H1 (cell line): Measurements from ENCODE around the gene ACTR1B. TPM values are rescaled to one million over a fixed set of nuclear protein-coding genes. Genes with fewer than 3 reads are reported as not detected.

Experiments used
- ATF3 ChIP-seq: IDR thresholded peaks from 2 replicates; pipeline ENCODE4 v1.6.1; 2011; ENCODE audit warnings: low read depth, mild to moderate bottlenecking, low read length; ENCODE audit not compliant: insufficient read depth
- E2F6 ChIP-seq: IDR thresholded peaks from 2 replicates; pipeline ENCODE4 v1.6.1; 2012; ENCODE audit warnings: inconsistent platforms
- HDAC6 ChIP-seq: IDR thresholded peaks from one replicate; pipeline ENCODE4 v1.7.1; 2012; ENCODE audit warnings: low read depth, mild to moderate bottlenecking, inconsistent platforms, low read length, moderate library complexity
- JUND ChIP-seq: IDR thresholded peaks from 2 replicates; pipeline ENCODE4 v1.6.1; 2011; ENCODE audit warnings: mild to moderate bottlenecking, improper control_type of control experiment, low read length
- KDM4A ChIP-seq: IDR thresholded peaks from one replicate; pipeline ENCODE4 v1.7.1; 2012; ENCODE audit warnings: low read depth, mild to moderate bottlenecking, moderate library complexity, low read length, inconsistent platforms; ENCODE audit not compliant: severe bottlenecking
- MAFK ChIP-seq: IDR thresholded peaks from 2 replicates; pipeline ENCODE4 v1.6.1; 2012; ENCODE audit warnings: low read depth, mild to moderate bottlenecking, improper control_type of control experiment, low read length
- SAP30 ChIP-seq: fragments of 300-600 bp; sonication (generic); IDR thresholded peaks from 2 replicates; pipeline ENCODE4 v1.7.1; 2012; ENCODE audit warnings: low read length, moderate library complexity, mild to moderate bottlenecking, inconsistent platforms; ENCODE audit not compliant: insufficient read depth, insufficient replicate concordance
- TBP ChIP-seq: IDR thresholded peaks from 2 replicates; pipeline ENCODE4 v1.6.1; 2011; ENCODE audit warnings: low read depth, low read length, improper control_type of control experiment
- polyA plus RNA-seq, 7 experiments: library from polyadenylated mRNA; depleted of rRNA in 3 of 7; stranded (reverse) in 5 of 7; unstranded in 2 of 7; fragments of >200 nt in 5 of 7; fragments of 200-250 nt in 2 of 7; gene quantifications; 1 replicate in 5 of 7; 2 replicates in 1 of 7; 4 replicates in 1 of 7; pipeline versions ENCODE4 v1.2.1 to v1.2.3, GENCODE V29; 2011 to 2013; ENCODE audit warnings: missing spikeins in 2 of 7, mixed read lengths in 2 of 7
- total RNA-seq: library from RNA; stranded (reverse); fragmentation: NEBNext Ultra II Directional; extraction: Animal tissue kit (Norgen Biotek cat#: 25700); gene quantifications from 2 replicates; pipeline ENCODE4 v1.2.1, GENCODE V29; 2021
- TF ChIP-seq, protein P1 (sequence below): fragments of 300-600 bp; sonication (generic); IDR thresholded peaks from 2 replicates; pipeline ENCODE4 v1.7.1; 2012; ENCODE audit warnings: low read length, moderate library complexity, mild to moderate bottlenecking, inconsistent platforms; ENCODE audit not compliant: insufficient replicate concordance

ACTR1B gene
- total and polyA plus RNA-seq, 2 of the 8 experiments (the other 6 are each of a cell fraction or from before 2014, with no cell fraction given), result 40.7 to 56.0 TPM

- TF ChIP-seq, protein P1, sequence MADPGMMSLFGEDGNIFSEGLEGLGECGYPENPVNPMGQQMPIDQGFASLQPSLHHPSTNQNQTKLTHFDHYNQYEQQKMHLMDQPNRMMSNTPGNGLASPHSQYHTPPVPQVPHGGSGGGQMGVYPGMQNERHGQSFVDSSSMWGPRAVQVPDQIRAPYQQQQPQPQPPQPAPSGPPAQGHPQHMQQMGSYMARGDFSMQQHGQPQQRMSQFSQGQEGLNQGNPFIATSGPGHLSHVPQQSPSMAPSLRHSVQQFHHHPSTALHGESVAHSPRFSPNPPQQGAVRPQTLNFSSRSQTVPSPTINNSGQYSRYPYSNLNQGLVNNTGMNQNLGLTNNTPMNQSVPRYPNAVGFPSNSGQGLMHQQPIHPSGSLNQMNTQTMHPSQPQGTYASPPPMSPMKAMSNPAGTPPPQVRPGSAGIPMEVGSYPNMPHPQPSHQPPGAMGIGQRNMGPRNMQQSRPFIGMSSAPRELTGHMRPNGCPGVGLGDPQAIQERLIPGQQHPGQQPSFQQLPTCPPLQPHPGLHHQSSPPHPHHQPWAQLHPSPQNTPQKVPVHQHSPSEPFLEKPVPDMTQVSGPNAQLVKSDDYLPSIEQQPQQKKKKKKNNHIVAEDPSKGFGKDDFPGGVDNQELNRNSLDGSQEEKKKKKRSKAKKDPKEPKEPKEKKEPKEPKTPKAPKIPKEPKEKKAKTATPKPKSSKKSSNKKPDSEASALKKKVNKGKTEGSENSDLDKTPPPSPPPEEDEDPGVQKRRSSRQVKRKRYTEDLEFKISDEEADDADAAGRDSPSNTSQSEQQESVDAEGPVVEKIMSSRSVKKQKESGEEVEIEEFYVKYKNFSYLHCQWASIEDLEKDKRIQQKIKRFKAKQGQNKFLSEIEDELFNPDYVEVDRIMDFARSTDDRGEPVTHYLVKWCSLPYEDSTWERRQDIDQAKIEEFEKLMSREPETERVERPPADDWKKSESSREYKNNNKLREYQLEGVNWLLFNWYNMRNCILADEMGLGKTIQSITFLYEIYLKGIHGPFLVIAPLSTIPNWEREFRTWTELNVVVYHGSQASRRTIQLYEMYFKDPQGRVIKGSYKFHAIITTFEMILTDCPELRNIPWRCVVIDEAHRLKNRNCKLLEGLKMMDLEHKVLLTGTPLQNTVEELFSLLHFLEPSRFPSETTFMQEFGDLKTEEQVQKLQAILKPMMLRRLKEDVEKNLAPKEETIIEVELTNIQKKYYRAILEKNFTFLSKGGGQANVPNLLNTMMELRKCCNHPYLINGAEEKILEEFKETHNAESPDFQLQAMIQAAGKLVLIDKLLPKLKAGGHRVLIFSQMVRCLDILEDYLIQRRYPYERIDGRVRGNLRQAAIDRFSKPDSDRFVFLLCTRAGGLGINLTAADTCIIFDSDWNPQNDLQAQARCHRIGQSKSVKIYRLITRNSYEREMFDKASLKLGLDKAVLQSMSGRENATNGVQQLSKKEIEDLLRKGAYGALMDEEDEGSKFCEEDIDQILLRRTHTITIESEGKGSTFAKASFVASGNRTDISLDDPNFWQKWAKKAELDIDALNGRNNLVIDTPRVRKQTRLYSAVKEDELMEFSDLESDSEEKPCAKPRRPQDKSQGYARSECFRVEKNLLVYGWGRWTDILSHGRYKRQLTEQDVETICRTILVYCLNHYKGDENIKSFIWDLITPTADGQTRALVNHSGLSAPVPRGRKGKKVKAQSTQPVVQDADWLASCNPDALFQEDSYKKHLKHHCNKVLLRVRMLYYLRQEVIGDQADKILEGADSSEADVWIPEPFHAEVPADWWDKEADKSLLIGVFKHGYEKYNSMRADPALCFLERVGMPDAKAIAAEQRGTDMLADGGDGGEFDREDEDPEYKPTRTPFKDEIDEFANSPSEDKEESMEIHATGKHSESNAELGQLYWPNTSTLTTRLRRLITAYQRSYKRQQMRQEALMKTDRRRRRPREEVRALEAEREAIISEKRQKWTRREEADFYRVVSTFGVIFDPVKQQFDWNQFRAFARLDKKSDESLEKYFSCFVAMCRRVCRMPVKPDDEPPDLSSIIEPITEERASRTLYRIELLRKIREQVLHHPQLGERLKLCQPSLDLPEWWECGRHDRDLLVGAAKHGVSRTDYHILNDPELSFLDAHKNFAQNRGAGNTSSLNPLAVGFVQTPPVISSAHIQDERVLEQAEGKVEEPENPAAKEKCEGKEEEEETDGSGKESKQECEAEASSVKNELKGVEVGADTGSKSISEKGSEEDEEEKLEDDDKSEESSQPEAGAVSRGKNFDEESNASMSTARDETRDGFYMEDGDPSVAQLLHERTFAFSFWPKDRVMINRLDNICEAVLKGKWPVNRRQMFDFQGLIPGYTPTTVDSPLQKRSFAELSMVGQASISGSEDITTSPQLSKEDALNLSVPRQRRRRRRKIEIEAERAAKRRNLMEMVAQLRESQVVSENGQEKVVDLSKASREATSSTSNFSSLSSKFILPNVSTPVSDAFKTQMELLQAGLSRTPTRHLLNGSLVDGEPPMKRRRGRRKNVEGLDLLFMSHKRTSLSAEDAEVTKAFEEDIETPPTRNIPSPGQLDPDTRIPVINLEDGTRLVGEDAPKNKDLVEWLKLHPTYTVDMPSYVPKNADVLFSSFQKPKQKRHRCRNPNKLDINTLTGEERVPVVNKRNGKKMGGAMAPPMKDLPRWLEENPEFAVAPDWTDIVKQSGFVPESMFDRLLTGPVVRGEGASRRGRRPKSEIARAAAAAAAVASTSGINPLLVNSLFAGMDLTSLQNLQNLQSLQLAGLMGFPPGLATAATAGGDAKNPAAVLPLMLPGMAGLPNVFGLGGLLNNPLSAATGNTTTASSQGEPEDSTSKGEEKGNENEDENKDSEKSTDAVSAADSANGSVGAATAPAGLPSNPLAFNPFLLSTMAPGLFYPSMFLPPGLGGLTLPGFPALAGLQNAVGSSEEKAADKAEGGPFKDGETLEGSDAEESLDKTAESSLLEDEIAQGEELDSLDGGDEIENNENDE, result no peak
- TF ChIP-seq HDAC6 (no peak), KDM4A (no peak), ATF3 (no peak), SAP30 (no peak), JUND (no peak), TBP (no peak), MAFK (no peak), E2F6 (no peak)
Measured at GRCh38 chr2:97663626-97663961, 250 bp downstream of the ACTR1B start (continued).
